IPS DF 6.9 (cell line): Measurements from ENCODE around the gene FOXO6.

Experiments
- DNase-seq: peaks from one replicate; pipeline ENCODE4 v3.0.0-alpha.2; 2013; ENCODE audit warnings: low read depth, low spot score
- H3K27ac ChIP-seq: one replicate; pipeline ENCODE4 v1.5.1; 2013; ENCODE audit warnings: low read length, control low read depth
- H3K27me3 ChIP-seq: 2 replicates; pipeline ENCODE4 v1.6.1; 2013; ENCODE audit warnings: mild to moderate bottlenecking, low read length; ENCODE audit not compliant: control insufficient read depth, insufficient read depth
- H3K36me3 ChIP-seq: 2 replicates; pipeline ENCODE4 v1.6.1; 2013; ENCODE audit warnings: low read length; ENCODE audit not compliant: control insufficient read depth, insufficient read depth
- H3K4me1 ChIP-seq: 2 replicates; pipeline ENCODE4 v1.6.1; 2013; ENCODE audit warnings: low read length; ENCODE audit not compliant: control insufficient read depth, insufficient read depth
- H3K4me3 ChIP-seq: 2 replicates; pipeline ENCODE4 v1.5.1; 2013; ENCODE audit warnings: mild to moderate bottlenecking, low read length
- H3K9me3 ChIP-seq: 2 replicates; pipeline ENCODE4 v1.6.1; 2013; ENCODE audit warnings: low read length, inconsistent platforms; ENCODE audit not compliant: control insufficient read depth, insufficient read depth
- WGBS: extraction: QIAGEN DNeasy Blood & Tissue Kit; methylation state at CpG from one replicate; pipeline ENCODE4 v1.1.7; 2013; ENCODE audit warnings: mixed read lengths, missing lambda C conversion rate; ENCODE audit not compliant: insufficient read length, insufficient coverage; 5-methylcytosine and 5-hydroxymethylcytosine counted together

FOXO6 gene

DNA sequence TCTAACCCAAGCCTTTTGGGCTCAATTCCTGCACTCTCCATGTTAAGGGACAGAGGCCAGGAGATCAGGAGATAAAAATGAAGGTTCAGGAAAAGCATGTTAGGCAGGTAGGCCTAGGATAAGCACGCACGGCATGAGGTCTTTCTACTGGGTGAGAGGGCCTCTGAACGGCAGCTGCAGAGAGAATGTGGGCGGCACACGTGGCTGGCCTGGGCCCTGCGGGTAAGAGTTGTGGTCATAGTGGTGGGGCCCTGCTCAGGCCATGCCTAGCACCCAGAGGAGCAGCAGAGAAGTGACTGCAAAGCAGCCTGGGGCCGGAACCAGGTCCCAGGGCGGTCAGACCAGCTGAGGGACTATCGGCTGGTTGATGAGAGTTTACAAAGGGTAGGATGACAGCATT lies 7.5 kb upstream of the FOXO6 start:
- H3K36me3 ChIP-seq = no peaks in the 10 kb centered on the region
- H3K9me3 ChIP-seq = no peaks in the 10 kb centered on the region
- no peak overlapping the region for H3K27ac ChIP-seq
- H3K27me3 ChIP-seq = no peaks in the 10 kb centered on the region
- WGBS = no CpG with 5 or more reads among the region's 9 CpGs
- no peak for DNase-seq
- peaks cover 7% of the 10 kb centered on the region for H3K4me1 ChIP-seq
- H3K4me3 ChIP-seq = no peak overlapping the region

DNA sequence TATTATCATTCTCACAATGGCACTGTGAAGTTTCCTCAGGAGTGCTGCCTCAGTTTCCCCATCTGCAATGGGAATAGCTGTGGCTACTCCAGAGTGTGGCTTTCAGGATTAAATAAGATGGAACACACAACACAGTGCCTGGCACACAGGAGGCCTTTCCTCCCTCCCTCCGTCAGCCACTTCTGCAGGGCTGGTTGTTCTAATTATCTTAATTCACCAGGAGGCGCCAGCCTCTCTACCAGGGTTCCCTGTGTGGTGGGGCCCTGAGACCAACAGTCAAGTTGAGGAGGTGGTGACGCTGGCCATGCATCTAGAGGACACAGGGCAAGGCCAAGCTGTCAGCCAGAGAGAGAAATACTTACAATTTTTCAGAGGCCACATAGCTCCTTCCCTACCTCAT lies 6.3 kb upstream of the FOXO6 start:
- Histone ChIP-seq H3K36me3 (no peaks in the 10 kb centered on the region), H3K4me3 (no peak overlapping the region), H3K27ac (no peak overlapping the region), H3K9me3 (no peaks in the 10 kb centered on the region), H3K27me3 (no peaks in the 10 kb centered on the region), H3K4me1 (peaks cover 7% of the 10 kb centered on the region)
- no peak for DNase-seq
- no CpG with 5 or more reads among the region's 3 CpGs for WGBS

DNA sequence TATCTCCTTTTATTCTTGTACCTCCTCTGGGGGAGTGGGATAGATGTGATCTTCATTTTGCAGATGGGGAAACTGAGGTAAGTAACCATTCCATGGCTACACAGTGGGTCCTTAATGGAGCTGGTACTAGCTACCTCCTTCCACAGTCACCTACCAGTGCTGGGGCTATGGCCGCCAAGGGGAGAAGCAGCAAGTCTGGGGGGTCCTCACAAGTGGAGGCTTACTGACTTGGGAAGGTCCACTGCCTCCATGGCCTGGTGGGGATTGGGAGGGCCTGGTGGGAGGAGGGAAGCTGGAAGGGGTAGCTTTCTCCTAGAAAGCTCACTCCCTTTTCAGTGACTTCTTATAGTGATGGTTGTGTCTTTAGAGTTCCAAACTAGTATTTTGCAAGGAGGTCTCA lies 5.9 kb upstream of the FOXO6 start:
- no peak for DNase-seq
- H3K27me3 ChIP-seq = no peaks in the 10 kb centered on the region
- H3K27ac ChIP-seq = no peak overlapping the region
- no CpG with 5 or more reads among the region's 1 CpG for WGBS
- H3K4me3 ChIP-seq = no peak overlapping the region
- peaks cover 7% of the 10 kb centered on the region for H3K4me1 ChIP-seq
- no peaks in the 10 kb centered on the region for H3K9me3 ChIP-seq
- H3K36me3 ChIP-seq = no peaks in the 10 kb centered on the region

DNA sequence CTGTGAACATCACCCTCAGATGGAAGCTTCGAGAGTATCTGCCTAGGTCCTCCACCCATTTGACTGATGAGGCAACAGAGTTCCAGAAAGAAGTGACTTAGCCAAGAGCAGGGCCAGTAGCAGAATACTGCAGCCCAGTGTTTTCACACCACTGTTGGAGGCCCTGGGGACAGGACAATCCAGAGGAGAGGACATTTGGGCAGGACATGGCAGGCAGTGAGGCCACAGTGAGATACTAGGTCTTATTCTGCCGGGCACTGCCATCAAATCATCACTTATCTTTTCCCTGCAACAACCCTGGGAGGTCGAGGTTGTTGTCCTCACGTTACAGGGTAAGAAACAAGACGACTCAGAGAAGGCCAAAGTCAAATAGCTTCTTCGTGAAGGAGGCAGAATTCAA lies 5.5 kb upstream of the FOXO6 start:
- no peak overlapping the region for H3K4me3 ChIP-seq
- H3K4me1 ChIP-seq = peaks cover 7% of the 10 kb centered on the region

DNA sequence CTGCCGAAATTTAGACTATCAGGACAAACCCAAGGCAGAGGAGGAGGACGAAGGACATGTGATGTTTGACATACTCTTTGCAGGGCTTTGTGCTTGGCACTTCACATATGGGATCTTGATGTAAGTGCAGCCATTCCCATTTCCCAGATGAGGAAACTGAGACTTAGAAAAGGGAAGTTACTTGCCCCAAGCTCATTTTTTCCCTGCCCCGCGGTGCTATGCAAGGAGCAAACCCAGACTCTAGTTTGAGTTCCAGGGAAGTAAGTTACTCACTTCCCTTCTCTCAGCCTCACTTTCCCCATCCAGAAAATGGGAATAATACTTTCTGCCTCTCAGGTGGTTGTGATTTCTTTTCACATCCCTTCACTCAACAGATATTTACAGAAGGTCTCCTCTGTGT lies 4.5 kb upstream of the FOXO6 start:
- H3K27me3 ChIP-seq = no peaks in the 10 kb centered on the region; the same call in 1 of the 2 replicates
- WGBS = no CpG with 5 or more reads among the region's 4 CpGs
- H3K4me3 ChIP-seq = no peak overlapping the region
- no peaks in the 10 kb centered on the region for H3K9me3 ChIP-seq
- H3K36me3 ChIP-seq = no peaks in the 10 kb centered on the region
- H3K27ac ChIP-seq = no peak overlapping the region
- no peak for DNase-seq
- H3K4me1 ChIP-seq = peaks cover 7% of the 10 kb centered on the region

More for the DNA sequence above, 5.5 kb upstream of the FOXO6 start:
- Histone ChIP-seq H3K27me3 (no peaks in the 10 kb centered on the region), H3K36me3 (no peaks in the 10 kb centered on the region), H3K9me3 (no peaks in the 10 kb centered on the region), H3K27ac (no peak overlapping the region)
- no peak for DNase-seq
- WGBS = no CpG with 5 or more reads among the region's 6 CpGs

DNA sequence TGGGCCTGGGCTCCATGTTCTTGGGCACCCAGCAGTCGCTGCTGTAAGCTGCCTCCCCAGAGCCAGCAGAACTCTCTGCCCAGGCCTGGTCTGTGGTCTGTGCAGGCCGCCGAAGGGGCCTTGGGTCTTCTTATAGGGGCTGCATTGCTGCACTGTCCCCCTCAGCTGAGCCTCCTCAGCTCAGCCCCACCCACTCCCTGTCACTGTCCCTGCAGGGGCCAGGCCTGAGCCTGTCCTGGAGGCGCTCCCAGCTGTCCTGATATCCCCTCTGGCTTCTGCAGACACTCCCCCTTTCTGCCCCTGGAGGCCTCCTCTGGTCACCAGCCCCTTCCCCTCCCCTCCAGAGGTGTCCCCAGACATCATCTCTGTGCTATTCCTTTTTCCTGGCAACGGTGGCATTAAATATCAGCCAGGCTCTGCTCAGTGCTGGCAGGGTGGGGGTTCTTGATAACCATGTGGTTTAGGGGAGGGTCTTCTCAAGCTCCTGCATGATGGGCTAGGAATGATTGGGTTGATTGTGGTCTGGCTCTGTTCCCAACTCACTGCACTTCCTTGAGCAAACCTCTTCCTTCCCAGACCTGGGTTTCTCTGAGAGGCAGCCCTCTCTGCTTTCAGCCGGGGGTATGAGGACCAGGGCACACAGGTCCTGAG lies 3.7 kb upstream of the FOXO6 start:
- no peak overlapping the region for H3K4me3 ChIP-seq
- peaks cover 8% of the 10 kb centered on the region for H3K27me3 ChIP-seq
- H3K27ac ChIP-seq = no peak overlapping the region
- peaks cover 10% of the 10 kb centered on the region for H3K4me1 ChIP-seq
- no peaks in the 10 kb centered on the region for H3K36me3 ChIP-seq
- no peak for DNase-seq
- WGBS = no CpG with 5 or more reads among the region's 6 CpGs
- H3K9me3 ChIP-seq = no peaks in the 10 kb centered on the region

DNA sequence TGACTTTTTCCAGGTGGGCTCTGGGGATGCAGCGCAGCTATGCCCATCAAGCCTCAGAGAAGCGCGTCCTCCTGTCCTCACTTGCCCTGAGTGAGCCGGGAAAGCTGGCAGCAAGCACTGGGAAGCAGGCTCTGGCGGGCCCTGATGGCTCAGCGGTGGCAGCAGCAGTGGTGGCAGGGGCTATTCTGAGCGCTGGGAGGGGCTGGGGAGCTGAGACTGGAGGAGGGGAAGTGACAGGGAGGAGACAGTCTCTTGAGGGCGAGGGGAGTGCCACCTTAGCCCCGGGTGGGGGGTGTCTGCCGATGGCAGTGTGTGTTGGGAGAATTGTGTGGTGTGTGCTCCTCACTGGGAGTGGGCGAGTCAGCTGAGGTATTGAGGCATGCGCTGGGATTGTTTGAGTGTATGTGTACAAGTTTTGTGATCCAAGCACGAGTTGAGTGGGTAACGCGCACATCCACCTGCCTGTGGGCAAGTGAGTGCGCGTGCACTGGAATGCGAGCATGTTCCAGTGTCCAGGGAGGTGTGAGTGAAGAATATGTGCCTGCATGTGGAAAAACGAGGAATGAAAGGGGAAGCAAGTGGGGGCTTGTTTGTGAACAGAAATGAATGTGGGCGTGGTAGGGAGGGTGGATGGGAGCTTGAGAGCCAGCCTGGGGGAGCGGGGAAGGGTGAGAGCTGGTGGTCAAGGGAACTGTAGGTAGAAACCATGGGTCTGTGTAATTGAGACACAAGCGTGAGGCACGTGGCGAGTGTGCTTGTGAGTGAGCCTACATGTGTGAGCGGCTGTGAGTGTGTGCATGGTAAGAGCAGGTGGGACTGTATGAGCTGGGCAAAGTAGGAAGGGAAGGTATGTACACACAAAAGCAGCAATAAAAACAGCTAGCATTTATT lies 2.9 kb upstream of the FOXO6 start:
- H3K4me1 ChIP-seq = peaks cover 12% of the 10 kb centered on the region
- peaks cover 16% of the 10 kb centered on the region for H3K27me3 ChIP-seq
- no peak overlapping the region for H3K4me3 ChIP-seq
- no peaks in the 10 kb centered on the region for H3K36me3 ChIP-seq
- no CpG with 5 or more reads among the region's 25 CpGs for WGBS
- no peaks in the 10 kb centered on the region for H3K9me3 ChIP-seq
- no peak overlapping the region for H3K27ac ChIP-seq
- DNase-seq = no peak

DNA sequence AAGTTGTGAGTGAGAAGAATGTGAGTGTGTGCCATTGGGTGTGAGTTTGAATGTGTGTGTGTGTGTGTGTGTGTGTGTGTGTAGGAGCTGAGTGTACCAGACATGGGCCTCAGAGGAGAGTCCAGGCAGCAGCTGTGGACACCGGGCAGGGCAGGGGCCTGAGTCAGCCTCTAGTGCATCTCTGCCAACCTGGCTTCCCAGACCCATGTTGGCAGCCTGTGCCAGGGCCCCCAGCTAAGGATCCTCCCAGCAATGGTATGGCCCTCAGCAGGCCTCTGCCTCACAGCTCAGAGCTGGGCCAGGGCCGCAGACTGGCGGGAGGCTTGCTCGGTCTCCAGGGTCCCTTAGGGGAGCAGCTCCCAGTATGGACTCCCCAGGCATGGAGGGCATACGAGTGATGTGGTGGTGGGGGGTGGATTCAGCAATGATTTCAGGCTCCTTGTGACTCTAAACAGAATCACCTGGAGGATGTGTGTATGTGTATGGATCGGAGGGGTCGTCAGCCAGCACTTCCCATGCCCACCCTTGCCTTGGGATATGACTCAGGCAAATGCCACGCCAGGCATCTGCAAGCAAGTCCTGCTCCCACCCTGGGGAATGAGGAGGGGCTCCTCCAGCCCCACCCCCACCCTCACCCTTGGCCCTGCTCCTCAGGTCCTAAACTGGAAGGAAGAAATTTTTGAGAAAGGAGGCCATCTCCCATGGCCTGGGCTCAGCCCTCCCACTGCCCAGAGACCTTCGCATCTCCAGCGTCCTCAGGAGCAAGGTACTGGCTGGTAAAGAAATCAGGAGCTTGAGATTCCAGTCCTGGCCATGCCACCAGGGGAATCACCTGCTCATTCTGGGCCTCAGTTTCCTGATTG lies 1.8 kb upstream of the FOXO6 start:
- Histone ChIP-seq H3K27me3 (peaks cover 23% of the 10 kb centered on the region), H3K27ac (no peak overlapping the region)
- no CpG with 5 or more reads among the region's 10 CpGs for WGBS

DNA sequence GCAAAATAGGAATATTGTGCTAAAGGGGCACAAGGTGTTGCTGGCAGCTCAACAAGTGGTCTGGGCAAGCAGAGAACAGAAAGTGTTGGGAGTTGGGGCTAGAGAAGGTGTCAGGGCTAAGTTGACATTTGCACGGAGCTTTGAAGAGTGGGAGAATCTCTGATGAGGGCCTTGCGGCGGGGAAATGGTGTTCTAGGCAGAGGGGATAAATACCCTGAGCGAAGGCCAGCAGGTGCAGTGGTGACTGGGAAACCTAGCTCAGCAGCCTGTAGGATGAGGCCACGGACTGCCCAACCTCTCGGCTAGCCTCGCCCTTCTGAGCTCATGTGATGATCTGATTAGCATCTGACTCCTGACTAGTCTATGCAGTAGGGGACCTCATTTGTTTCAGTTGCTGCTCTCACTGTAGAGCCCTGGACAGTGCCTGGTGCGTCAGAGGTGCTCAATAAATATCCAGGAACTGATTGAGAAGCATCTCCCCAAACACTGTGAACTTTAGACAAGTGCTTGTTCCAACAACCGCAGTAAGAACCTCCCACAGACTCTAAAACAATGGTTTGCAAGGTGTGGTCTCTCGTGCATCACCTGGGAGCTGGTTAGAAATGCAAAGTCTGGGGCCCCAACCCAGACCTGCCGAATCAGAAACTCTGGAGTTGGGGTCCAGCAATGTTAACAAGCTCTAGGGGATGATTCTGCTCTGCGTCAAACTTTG lies 1.0 kb upstream of the FOXO6 start:
- no peaks in the 10 kb centered on the region for H3K9me3 ChIP-seq
- H3K27ac ChIP-seq = no peak overlapping the region
- DNase-seq = no peak
- H3K36me3 ChIP-seq = no peaks in the 10 kb centered on the region
- peaks cover 13% of the 10 kb centered on the region for H3K4me1 ChIP-seq
- peaks cover 23% of the 10 kb centered on the region for H3K27me3 ChIP-seq
- no CpG with 5 or more reads among the region's 12 CpGs for WGBS
- H3K4me3 ChIP-seq = no peak overlapping the region

More for the DNA sequence above, 1.8 kb upstream of the FOXO6 start:
- no peak for DNase-seq
- H3K4me3 ChIP-seq = no peak overlapping the region
- H3K4me1 ChIP-seq = peaks cover 12% of the 10 kb centered on the region
- H3K36me3 ChIP-seq = no peaks in the 10 kb centered on the region
- no peaks in the 10 kb centered on the region for H3K9me3 ChIP-seq
